ENCODE results near the gene CSF3R. TPM values are rescaled to one million over a fixed set of nuclear protein-coding genes. Genes with fewer than 3 reads are reported as not detected.
A peak's percentile ranks its signal among the peaks of the same experiment; 100 is the strongest.

Gene CSF3R
- total and polyA plus RNA-seq, 9 of the 15 experiments (the other 6 are each of a cell fraction or from before 2014, with no cell fraction given) = 0.21 to 0.86 (median 0.40) TPM; not detected in 1

DNA sequence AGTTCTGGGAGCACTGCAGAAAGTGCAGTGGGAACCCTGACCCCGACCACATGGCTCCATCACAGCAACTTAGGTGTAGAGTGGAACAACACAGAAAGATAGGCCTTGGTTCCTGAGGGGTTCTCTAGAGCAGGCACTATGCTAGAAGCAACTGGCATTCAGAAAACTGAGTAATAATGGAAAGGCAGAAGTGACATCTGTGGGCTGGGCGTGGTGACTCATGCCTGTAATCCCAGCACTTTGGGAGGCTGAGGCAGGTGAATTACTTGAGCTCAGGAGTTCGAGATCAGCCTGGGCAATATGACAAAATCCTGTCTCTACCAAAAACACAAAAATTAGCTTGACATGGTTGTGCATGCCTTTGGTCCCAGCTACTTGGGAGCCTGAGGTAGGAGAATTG, 23.8 kb downstream of the CSF3R start:
- no TSS peak for BruUV-seq (replicated peaks)
- WGBS (ENCODE audit: insufficient coverage, low coverage, missing lambda C conversion rate) = 83% methylated on average over 3 of the region's 3 CpGs
- H3K4me1 ChIP-seq (replicated peaks in 1 of 2; ENCODE audit: control insufficient read depth in 2 of 2, insufficient read depth in 2 of 2, low read length in 2 of 2) = peaks cover 9 to 11% of the 10 kb centered on the region in 2 experiments; a peak in 4 of 5 replicates
- DNase-seq (ENCODE audit: extremely low read depth in 1 of 4, low spot score in 3 of 4) (no peak), FAIRE-seq (no peak), ATAC-seq (no peak)
- peaks cover 20% of the 10 kb centered on the region for H3K79me2 ChIP-seq (ENCODE audit: control insufficient read depth, insufficient read depth, low read length)
- ChIA-PET CTCF (ENCODE audit: low intra/inter-chr PET ratio) (interaction anchor here (0.6 kb wide), 1 partner anchor 740 kb away, joined by 3 read pairs; no protein-coding TSS in a partner anchor), POLR2A (interaction anchor here (0.6 to 1.6 kb wide), 3 partner anchors 10 to 265 kb away, joined by 3 to 5 read pairs (median 3); no protein-coding TSS in a partner anchor)
- H3K27ac ChIP-seq (ENCODE audit: extremely low read depth, low read depth, low read length) = no peak overlapping the region
- peaks cover 85% of the 10 kb centered on the region for H3K36me3 ChIP-seq (ENCODE audit: control insufficient read depth, insufficient read depth, low read length)
- H3K9me3 ChIP-seq (replicated peaks; ENCODE audit: control insufficient read depth, insufficient read depth, low read depth, low read length) = no peaks in the 10 kb centered on the region
- intact Hi-C loops (cut with micrococcal nuclease) = no loop called here
- no peaks in the 10 kb centered on the region for H4K20me1 ChIP-seq (replicated peaks; ENCODE audit: control insufficient read depth, insufficient read depth, low read length)
- no peaks in the 10 kb centered on the region for H3K27me3 ChIP-seq (ENCODE audit: control insufficient read depth in 2 of 2, insufficient read depth in 2 of 2, low read length in 2 of 2)
- in situ Hi-C loops (cut with MboI) = no loop called here
- peaks cover 2% of the 10 kb centered on the region for H3K9me1 ChIP-seq (ENCODE audit: control insufficient read depth, insufficient read depth, low read length)
- H3K4me2 ChIP-seq (ENCODE audit: insufficient read depth, low read length) = no peak overlapping the region
- H2AFZ ChIP-seq (ENCODE audit: low read depth, low read length) = no peak overlapping the region
- no peak overlapping the region for H3K9ac ChIP-seq (ENCODE audit: insufficient read depth in 1 of 2, low read depth in 2 of 2, low read length in 2 of 2)
- TF ChIP-seq, protein P1, sequence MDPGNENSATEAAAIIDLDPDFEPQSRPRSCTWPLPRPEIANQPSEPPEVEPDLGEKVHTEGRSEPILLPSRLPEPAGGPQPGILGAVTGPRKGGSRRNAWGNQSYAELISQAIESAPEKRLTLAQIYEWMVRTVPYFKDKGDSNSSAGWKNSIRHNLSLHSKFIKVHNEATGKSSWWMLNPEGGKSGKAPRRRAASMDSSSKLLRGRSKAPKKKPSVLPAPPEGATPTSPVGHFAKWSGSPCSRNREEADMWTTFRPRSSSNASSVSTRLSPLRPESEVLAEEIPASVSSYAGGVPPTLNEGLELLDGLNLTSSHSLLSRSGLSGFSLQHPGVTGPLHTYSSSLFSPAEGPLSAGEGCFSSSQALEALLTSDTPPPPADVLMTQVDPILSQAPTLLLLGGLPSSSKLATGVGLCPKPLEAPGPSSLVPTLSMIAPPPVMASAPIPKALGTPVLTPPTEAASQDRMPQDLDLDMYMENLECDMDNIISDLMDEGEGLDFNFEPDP (CRISPR knock-in tag; IDR thresholded peaks at IDR 0.05) = no peak
- TF ChIP-seq FOSL1 (tag; conservative IDR thresholded peaks at IDR 0.05) = peak; percentile 61
- TF ChIP-seq, protein P2, sequence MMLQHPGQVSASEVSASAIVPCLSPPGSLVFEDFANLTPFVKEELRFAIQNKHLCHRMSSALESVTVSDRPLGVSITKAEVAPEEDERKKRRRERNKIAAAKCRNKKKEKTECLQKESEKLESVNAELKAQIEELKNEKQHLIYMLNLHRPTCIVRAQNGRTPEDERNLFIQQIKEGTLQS (IDR thresholded peaks at IDR 0.05) = peak; percentile 64; the same call in 1 of the 2 replicates
- TF ChIP-seq, protein P2 (CRISPR knock-in tag; conservative IDR thresholded peaks at IDR 0.05) = no peak
- TF ChIP-seq JUND (IDR thresholded peaks at IDR 0.05; ENCODE audit: borderline replicate concordance, low read depth, low read length) = peak; percentile 63; the same call in 1 of the 2 replicates
- TF ChIP-seq JUND (tag; IDR thresholded peaks at IDR 0.05; ENCODE audit: borderline replicate concordance, low read depth, low read length) = peak; percentile 42; the same call in 1 of the 3 replicates
- H3K4me3 ChIP-seq = no peak overlapping the region

Measured in K562 (cell line).